OCI-LY7 (cell line): Measurements from ENCODE around the gene CGN. TPM values are rescaled to one million over a fixed set of nuclear protein-coding genes. Genes with fewer than 3 reads are reported as not detected.

Experiments used
- BruUV-seq: library from RNA; stranded (reverse); fragments of 400-500 nt; replicated peaks from 2 replicates; lab custom pipeline; 2021; lab: Mats Ljungman, UMichigan
- CTCF ChIA-PET: fragments of 300-600 bp; sonication (Branson Sonifier 250); formaldehyde crosslinking; loops from one replicate; lab custom pipeline; 2022; ENCODE audit warnings: antibody characterized with exemption; ENCODE audit not compliant: unreplicated experiment; lab: Charles Lee
- POLR2A ChIA-PET: fragments of 300-600 bp; sonication (Branson Sonifier 250); formaldehyde crosslinking; loops from one replicate; lab custom pipeline; 2022; ENCODE audit warnings: antibody characterized with exemption; lab: Charles Lee
- DNase-seq: peaks from one replicate; pipeline ENCODE4 v3.0.0-alpha.2; 2015; ENCODE audit warnings: low spot score
- H2AFZ ChIP-seq: fragments of 200-600 bp; sonication (generic), shearing (Covaris generic); 2 replicates; pipeline ENCODE4 v1.6.1; 2014; ENCODE audit warnings: mild to moderate bottlenecking, antibody characterized with exemption, low read length, moderate library complexity
- H3K27ac ChIP-seq: fragments of 200-600 bp; sonication (generic); 2 replicates; pipeline ENCODE4 v1.5.1; 2014; ENCODE audit warnings: mixed run types, low read depth, mild to moderate bottlenecking, moderate library complexity, low read length, inconsistent platforms; ENCODE audit not compliant: poor library complexity, severe bottlenecking
- H3K36me3 ChIP-seq: fragments of 200-600 bp; sonication (generic); 2 replicates; pipeline ENCODE4 v1.6.1; 2014; ENCODE audit warnings: mild to moderate bottlenecking, antibody characterized with exemption, low read length, moderate library complexity, mixed read lengths; ENCODE audit not compliant: insufficient read depth
- H3K4me1 ChIP-seq: fragments of 200-600 bp; sonication (generic); 2 replicates; pipeline ENCODE4 v1.5.1; 2014; ENCODE audit warnings: mild to moderate bottlenecking, low read length; ENCODE audit not compliant: insufficient read depth, poor library complexity, severe bottlenecking
- H3K4me2 ChIP-seq: fragments of 200-600 bp; sonication (generic); 2 replicates; pipeline ENCODE4 v1.6.1; 2014; ENCODE audit warnings: mild to moderate bottlenecking, low read length
- H3K4me3 ChIP-seq: fragments of 200-600 bp; sonication (generic); 2 replicates; pipeline ENCODE4 v1.5.1; 2014; ENCODE audit warnings: mild to moderate bottlenecking, low read depth, low read length; ENCODE audit not compliant: poor library complexity, severe bottlenecking
- H3K79me2 ChIP-seq: fragments of 200-600 bp; sonication (generic); 2 replicates; pipeline ENCODE4 v1.6.1; 2016; ENCODE audit warnings: low read depth, mild to moderate bottlenecking, low read length, moderate library complexity, mixed read lengths; ENCODE audit not compliant: insufficient read depth
- H3K9me2 ChIP-seq: fragments of 200-600 bp; sonication (generic); 2 replicates; pipeline ENCODE4 v1.6.1; 2016; ENCODE audit warnings: mild to moderate bottlenecking, low read length, mixed read lengths; ENCODE audit not compliant: insufficient read depth
- H3K9me3 ChIP-seq: fragments of 200-600 bp; sonication (generic); 2 replicates; pipeline ENCODE4 v1.6.1; 2014; ENCODE audit warnings: mild to moderate bottlenecking, mixed run types, low read length, mixed read lengths
- H4K20me1 ChIP-seq: fragments of 200-600 bp; sonication (generic); 2 replicates; pipeline ENCODE4 v1.6.1; 2014; ENCODE audit warnings: mild to moderate bottlenecking, antibody characterized with exemption, low read length, moderate library complexity, mixed read lengths; ENCODE audit not compliant: insufficient read depth
- EZH2phosphoT487 ChIP-seq: fragments of 200-600 bp; sonication (generic); IDR thresholded peaks from 2 replicates; pipeline ENCODE4 v1.6.1; 2018; ENCODE audit warnings: low read depth, borderline replicate concordance, mild to moderate bottlenecking, mixed run types, antibody characterized with exemption, low read length, moderate library complexity, mixed read lengths
- intact Hi-C: fragments of 100-400 bp; cut with micrococcal nuclease; formaldehyde crosslinking; loops from one replicate; pipeline ENCODE4 v1.10.0; 2022; ENCODE audit not compliant: unreplicated experiment
- total RNA-seq, 2 experiments: library from RNA; depleted of rRNA in 1 of 2; stranded (reverse); fragments of >200 nt in 1 of 2; shearing (Covaris generic) in 1 of 2; gene quantifications; 2 replicates each; pipeline ENCODE4 v1.2.3, GENCODE V29; 2014 to 2022
- TF ChIP-seq, protein P1 (sequence below): fragments of 200-600 bp; sonication (generic); conservative IDR thresholded peaks from 2 replicates; pipeline ENCODE4 v1.5.1; 2014; ENCODE audit warnings: mild to moderate bottlenecking, antibody characterized with exemption, low read length, moderate library complexity, mixed read lengths

The CGN gene
- total RNA-seq, 2 experiments from 2014 or later: 1.7 to 5.5 TPM

GRCh38 chr1:151491641-151492040, 19.5 kb upstream of the CGN start:
- no peaks in the 10 kb centered on the region for H3K79me2 ChIP-seq

GRCh38 chr1:151492120-151492519, 19.1 kb upstream of the CGN start:
- Histone ChIP-seq H2AFZ (no peak overlapping the region), H3K4me3 (no peak overlapping the region), H3K79me2 (no peaks in the 10 kb centered on the region), H3K9me3 (no peaks in the 10 kb centered on the region), H3K4me1 (no peaks in the 10 kb centered on the region), H3K9me2 (no peaks in the 10 kb centered on the region), H3K4me2 (no peak overlapping the region), H4K20me1 (no peaks in the 10 kb centered on the region), H3K36me3 (no peaks in the 10 kb centered on the region), H3K27ac (no peak overlapping the region)
- intact Hi-C loops: no loop called here
- BruUV-seq: no TSS peak
- TF ChIP-seq, protein P1, sequence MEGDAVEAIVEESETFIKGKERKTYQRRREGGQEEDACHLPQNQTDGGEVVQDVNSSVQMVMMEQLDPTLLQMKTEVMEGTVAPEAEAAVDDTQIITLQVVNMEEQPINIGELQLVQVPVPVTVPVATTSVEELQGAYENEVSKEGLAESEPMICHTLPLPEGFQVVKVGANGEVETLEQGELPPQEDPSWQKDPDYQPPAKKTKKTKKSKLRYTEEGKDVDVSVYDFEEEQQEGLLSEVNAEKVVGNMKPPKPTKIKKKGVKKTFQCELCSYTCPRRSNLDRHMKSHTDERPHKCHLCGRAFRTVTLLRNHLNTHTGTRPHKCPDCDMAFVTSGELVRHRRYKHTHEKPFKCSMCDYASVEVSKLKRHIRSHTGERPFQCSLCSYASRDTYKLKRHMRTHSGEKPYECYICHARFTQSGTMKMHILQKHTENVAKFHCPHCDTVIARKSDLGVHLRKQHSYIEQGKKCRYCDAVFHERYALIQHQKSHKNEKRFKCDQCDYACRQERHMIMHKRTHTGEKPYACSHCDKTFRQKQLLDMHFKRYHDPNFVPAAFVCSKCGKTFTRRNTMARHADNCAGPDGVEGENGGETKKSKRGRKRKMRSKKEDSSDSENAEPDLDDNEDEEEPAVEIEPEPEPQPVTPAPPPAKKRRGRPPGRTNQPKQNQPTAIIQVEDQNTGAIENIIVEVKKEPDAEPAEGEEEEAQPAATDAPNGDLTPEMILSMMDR: no peak
- no peak for TF ChIP-seq EZH2phosphoT487
- ChIA-PET POLR2A (no interaction called here), CTCF (no interaction called here)
- no peak for DNase-seq

More at GRCh38 chr1:151491641-151492040, 19.5 kb upstream of the CGN start:
- no peak for DNase-seq
- Histone ChIP-seq H3K9me3 (no peaks in the 10 kb centered on the region), H3K4me2 (no peak overlapping the region), H3K27ac (no peak overlapping the region), H3K4me1 (no peaks in the 10 kb centered on the region), H4K20me1 (no peaks in the 10 kb centered on the region), H3K4me3 (no peak overlapping the region), H2AFZ (no peak overlapping the region), H3K9me2 (no peaks in the 10 kb centered on the region), H3K36me3 (no peaks in the 10 kb centered on the region)
- ChIA-PET CTCF (interaction anchor here (0.9 kb wide), 1 partner anchor 27 kb away, joined by 3 read pairs; no protein-coding TSS in a partner anchor), POLR2A (no interaction called here)
- no peak for TF ChIP-seq EZH2phosphoT487
- TF ChIP-seq, protein P1: no peak
- BruUV-seq: no TSS peak
- intact Hi-C loops: no loop called here

GRCh38 chr1:151493042-151493441, 18.1 kb upstream of the CGN start:
- DNase-seq: no peak

More at GRCh38 chr1:151493042-151493441, 18.1 kb upstream of the CGN start:
- H3K4me3 ChIP-seq: no peak overlapping the region
- intact Hi-C loops: no loop called here
- H3K9me2 ChIP-seq: no peaks in the 10 kb centered on the region
- no TSS peak for BruUV-seq
- no peak overlapping the region for H3K4me2 ChIP-seq
- H3K27ac ChIP-seq: no peak overlapping the region
- H3K9me3 ChIP-seq: no peaks in the 10 kb centered on the region
- ChIA-PET POLR2A (no interaction called here), CTCF (no interaction called here)
- no peaks in the 10 kb centered on the region for H3K4me1 ChIP-seq
- H3K79me2 ChIP-seq: no peaks in the 10 kb centered on the region
- H2AFZ ChIP-seq: no peak overlapping the region
- H4K20me1 ChIP-seq: no peaks in the 10 kb centered on the region
- H3K36me3 ChIP-seq: no peaks in the 10 kb centered on the region
- TF ChIP-seq, protein P1: no peak
- no peak for TF ChIP-seq EZH2phosphoT487
